GM18909 (cell line): ENCODE measurements around the gene C10orf71.

Experiments used
- ATAC-seq: cut with Tn5 transposase; IDR thresholded peaks from one replicate; pipeline ENCODE4 v1.9.1; 2021; ENCODE audit warnings: mild to moderate bottlenecking; ENCODE audit not compliant: unreplicated experiment, poor library complexity

The C10orf71 gene

GRCh38 chr10:49273082-49273465 is 25.9 kb upstream of the C10orf71 start:
- ATAC-seq: no peak

GRCh38 chr10:49273626-49274025 is 25.3 kb upstream of the C10orf71 start:
- ATAC-seq: no peak

DNA sequence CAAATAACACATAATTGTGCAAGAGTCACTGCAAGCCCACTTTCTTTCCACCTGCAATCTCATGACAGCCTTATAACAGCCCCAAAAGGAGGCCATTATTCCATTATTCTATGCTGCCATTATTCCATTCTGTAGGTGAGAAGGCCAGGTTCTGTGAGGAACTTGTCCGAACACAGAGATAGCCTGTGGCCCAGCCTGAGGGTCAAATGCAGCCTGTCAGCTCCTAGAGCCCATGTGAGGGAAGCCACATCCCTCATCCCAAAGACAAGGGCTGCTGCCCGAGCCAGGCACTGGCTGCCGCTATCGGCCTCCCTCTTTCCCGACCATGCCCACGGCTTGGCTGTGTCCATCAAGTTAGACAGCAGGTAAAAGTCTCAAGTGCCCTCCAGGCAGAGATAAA is 24.1 kb upstream of the C10orf71 start:
- no peak for ATAC-seq

- ATAC-seq: no peak
Observed at GRCh38 chr10:49275896-49276295, 23.1 kb upstream of the C10orf71 start.

GRCh38 chr10:49276596-49276995 is 22.4 kb upstream of the C10orf71 start:
- ATAC-seq: no peak

DNA sequence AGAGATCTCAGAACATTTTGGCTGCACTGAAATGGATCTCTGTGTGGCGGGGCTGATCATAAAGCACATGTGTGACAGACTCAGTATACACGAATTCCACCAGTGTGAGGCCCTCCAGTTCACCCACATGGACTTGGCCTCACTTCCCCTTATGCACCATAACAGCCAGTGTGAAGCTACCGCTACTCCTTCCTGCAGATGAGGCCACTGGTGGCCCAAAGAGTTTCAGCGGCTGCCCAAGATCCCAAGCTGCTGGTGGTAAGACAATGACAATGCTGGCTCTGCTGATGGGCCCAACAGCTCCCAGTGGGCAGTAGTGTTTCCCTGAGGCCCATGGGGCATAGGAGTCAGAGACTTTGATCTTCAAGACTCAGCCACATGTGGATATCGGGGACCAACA is 21.0 kb upstream of the C10orf71 start:
- ATAC-seq: no peak

DNA sequence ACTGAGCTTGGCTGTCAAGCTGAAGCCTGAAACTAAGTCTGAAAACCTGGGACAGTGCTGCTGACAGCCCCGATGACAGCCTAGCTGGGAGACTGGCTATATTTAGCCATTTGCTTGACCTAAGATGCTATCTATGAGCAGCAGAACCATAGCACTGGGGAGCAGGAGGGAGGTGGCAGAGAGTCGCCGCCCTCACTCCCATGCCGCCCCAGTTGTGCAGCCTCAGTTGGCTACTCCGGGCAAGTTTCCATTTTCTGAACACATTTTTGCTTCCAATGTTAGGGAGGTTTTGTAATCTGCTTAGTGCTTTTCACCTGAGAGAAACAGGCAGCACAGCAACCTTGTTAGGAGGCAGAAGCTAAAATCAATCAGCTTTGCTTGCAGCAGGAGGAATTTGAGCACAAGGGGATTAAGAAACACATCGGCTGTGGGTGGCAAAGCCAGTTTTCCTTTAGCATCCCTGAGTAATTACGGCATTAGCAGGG is 20.4 kb upstream of the C10orf71 start:
- no peak for ATAC-seq

GRCh38 chr10:49279015-49279880 is 19.7 kb upstream of the C10orf71 start:
- ATAC-seq: no peak

DNA sequence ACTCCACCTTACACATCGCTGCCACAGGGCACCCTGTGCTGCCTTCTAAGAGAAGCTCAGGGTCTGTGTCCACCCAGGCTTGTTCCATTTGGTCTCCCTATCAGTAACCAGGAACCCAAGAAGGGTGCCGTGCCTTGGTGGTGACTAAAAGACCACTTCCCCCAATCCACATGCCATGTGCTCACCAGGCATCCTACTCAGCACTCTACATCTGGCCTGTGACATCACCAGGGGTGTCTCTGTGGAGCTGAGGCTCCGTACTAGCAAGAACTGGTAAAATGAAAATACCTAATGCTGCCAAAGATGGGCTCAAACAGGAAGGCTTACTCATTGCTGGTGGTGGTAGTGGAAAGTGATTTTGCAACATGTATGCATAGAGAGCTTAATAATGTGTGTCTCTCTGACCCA is 19.0 kb upstream of the C10orf71 start:
- ATAC-seq: no peak

- ATAC-seq: no peak
Observed at GRCh38 chr10:49281461-49281860, 17.5 kb upstream of the C10orf71 start.

DNA sequence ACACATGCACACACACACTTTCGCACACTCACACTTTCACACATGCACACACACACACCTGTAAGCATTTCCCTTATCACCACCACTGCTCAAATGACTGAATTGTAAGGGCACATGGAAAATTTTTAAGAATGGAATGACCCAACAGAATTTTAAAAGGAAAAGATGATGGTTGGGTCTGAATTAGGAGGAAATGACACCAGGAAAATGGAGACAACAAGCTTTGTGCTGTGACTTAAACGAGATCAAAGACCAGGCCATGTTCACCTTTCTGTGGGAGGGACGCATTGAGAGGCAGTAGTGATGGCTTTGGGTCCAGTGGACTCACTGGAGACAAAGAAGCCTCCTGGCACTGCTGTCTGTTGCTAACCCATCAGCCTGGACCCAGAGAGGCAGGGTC is 16.7 kb upstream of the C10orf71 start:
- no peak for ATAC-seq

GRCh38 chr10:49282879-49283341 is 16.1 kb upstream of the C10orf71 start:
- ATAC-seq: no peak

DNA sequence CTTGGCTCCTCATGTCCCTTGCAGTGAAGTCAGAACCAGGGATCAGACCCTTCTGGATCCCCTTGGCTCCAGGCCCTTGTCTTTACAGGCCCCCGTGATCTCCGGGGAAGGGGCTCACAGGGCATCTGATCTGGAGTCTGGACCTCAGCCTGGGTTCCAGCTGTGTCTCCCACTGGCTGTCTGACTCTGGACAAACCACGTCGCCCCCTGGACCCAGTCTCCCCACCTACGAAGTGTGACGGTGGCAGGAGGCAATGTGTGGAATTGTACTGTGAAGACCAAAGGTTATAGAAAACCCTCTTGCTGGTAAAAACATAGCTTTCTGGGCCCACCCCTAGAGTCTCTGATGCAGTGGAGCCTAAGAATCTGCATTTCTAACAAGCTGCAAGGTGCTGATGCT is 15.5 kb upstream of the C10orf71 start:
- ATAC-seq: no peak

GRCh38 chr10:49284356-49284755 is 14.6 kb upstream of the C10orf71 start:
- ATAC-seq: no peak

- ATAC-seq: no peak
Observed at GRCh38 chr10:49285232-49285631, 13.7 kb upstream of the C10orf71 start.

DNA sequence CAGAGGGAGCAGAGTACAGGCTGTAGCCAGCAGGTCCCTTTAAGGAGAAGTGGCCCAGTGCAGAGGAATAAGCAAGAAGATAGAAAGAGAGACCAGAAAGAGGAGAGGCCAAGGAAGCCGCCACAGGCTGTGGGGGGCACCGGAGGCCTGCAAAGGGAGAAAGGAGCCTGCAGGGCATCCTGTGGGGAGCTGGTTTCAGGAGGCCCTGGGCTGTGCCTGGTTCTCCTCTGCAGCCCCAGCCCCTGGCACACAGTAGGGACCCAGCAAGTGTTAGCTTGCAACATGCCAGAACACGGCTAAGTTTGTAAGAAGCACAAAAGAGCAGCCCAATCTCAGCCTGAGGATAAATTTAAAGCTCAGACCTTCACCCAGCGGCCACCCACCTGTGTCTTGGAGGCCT is 12.3 kb upstream of the C10orf71 start:
- no peak for ATAC-seq

DNA sequence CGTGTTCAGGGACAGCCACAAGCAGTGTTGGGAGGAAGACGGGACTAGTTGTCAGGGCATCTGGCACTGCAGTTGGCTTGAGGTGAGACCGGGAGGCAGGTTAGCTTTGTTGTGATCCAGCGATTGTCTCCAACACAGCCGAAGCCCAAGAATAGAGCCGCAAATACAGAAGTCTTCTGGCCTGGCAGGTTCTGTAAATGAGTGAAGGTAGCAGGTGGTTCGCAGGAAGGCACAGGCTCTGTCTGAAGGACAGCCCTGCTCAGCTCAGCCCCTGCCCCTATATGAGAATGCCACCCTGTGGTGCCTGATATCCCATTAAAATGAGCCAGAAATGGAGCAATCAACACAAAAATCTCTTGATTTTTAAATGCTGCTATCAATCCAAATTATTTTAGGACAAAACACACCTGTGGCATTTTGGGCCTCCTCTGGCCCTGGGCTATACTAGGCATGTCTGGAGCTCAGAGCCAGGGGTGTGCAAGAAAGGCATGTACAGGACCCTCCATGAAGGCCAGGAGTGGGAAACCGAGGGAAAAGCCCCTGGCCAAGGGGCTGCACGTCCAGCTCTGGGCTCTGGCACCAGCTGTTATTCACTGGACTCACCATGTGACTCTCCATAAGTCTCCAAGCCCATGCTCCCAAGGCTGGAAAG is 11.2 kb upstream of the C10orf71 start:
- ATAC-seq: no peak

DNA sequence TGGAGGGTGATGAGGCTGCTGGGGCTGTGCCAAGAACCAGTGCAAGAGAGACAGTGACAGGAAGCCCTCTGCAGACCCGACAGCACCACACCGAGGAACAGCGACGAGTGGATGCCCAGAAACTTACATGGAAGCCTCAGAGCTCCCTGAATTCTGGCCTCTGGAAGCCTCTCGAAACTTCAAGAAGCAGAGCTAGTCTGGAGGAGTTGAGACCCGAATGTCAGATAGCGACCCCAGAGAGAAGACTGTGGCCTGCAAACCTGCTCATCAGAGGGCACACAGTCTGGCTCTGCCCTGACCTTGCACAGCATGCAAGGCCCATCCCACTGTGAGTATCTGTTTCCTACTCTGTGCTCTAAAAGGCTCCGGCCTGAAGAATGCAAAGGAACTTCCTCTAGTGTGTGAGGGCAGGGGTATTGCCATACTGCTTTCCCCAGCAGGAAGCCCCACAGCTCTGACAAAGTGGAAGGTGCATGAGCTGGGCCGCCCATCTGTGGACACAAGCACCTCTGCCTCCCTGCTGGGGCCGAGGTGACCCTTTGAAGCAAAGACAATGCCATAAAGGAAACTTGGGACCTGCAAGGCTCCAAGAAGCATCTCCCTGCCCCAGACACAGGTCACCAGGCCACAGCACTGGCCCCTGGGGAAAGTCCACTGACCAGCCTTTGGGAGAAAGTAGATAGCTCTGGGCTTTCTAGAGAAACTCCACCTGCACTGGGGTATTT is 10.5 kb upstream of the C10orf71 start:
- ATAC-seq: no peak

DNA sequence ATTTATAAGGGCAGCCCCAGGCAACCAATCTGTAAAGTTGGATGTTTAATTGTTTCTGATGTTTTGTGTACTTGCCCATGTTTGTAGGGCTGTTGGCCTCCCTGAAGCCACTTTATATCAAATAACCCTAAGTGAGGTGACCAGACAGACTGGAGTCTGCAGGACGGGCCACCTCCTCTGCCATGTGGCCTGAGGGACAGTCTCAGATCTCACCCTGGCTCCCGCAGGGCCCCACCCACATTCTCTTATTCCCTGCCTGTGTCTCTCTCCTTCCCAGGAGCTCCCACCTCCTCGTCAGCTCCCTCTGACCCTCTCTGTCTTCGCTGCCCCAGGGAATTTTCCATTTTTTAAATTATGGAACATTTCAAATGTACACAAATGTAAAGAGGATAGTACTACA is 9.5 kb upstream of the C10orf71 start:
- ATAC-seq: no peak

DNA sequence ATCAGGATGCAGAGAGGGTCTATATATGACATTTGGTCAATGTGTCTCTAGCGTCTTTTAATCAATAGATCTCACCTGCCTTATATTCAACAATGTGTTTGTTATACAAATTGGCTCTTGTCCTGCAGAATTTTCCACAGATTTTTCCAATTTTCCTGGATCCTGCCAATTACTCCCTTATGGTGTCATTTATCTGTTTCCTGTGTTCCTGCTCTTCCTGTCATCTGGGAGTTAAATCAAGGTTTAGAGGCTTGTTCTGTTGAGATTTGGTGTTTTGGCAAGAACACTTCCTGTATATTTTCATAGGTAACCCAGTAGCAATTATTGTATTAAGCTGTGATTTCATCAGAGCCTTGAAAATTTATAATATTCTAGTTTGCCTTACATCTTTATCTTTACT is 8.8 kb upstream of the C10orf71 start:
- ATAC-seq: no peak

DNA sequence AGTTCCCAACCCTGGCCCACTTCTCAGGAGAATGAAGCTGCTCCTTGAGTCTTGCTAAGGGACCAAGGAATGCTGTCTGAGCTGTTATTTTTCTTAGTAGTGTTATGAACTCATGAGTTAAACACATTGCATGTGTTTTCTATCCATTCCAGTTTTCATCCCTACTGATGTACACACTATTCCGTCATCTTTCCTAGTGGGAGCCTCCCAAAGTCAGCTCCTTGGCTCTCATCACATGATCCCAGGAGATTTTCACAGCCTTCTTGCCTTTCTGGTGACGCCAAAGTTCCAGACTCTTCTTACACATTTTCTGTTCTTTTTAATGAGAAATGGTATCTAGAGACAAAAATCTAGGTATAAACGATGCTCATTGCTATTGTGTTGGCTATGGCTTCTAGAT is 8.4 kb upstream of the C10orf71 start:
- no peak for ATAC-seq
